Jurkat, Clone E6-1 (cell line): ENCODE data around the gene PXK. TPM values are rescaled to one million over a fixed set of nuclear protein-coding genes. Genes with fewer than 3 reads are reported as not detected.
"Not testable (repeated sequence)": the region's sequence is repeated elsewhere in the genome, so short reads cannot be mapped to it uniquely, and the experiment has no call there.

Experiments used
- DNase-seq: peaks from one replicate; pipeline ENCODE4 v3.0.0-alpha.2; 2011; ENCODE audit warnings: low read depth, low spot score
- H3K4me3 ChIP-seq: 2 replicates; pipeline ENCODE4 v1.5.1; 2011; ENCODE audit warnings: mild to moderate bottlenecking, low read length, control low read depth, moderate library complexity
- polyA plus RNA-seq: library from polyadenylated mRNA; unstranded; fragments of >200 nt; gene quantifications from one replicate; pipeline ENCODE4 v1.2.1, GENCODE V29; 2012; ENCODE audit warnings: missing spikeins; ENCODE audit not compliant: insufficient read length, insufficient read depth

PXK gene
- polyA plus RNA-seq = 54.1 TPM

- peak within 1 kb of the TSS; percentile 60 for H3K4me3 ChIP-seq
- no peak for DNase-seq
Observed at GRCh38 chr3:58332575-58333188, at the start of gene PXK. PXK (plus strand) TSS chr3:58332892; CDS start chr3:58332989, 97 bp downstream.

GRCh38 chr3:58285334-58285733 lies 47.4 kb upstream of the PXK start:
- no peak for DNase-seq
- H3K4me3 ChIP-seq = no peak overlapping the region

- no peak for DNase-seq
- no peak overlapping the region for H3K4me3 ChIP-seq
Observed at GRCh38 chr3:58287354-58287753, 45.3 kb upstream of the PXK start.

GRCh38 chr3:58288011-58288728 lies 44.5 kb upstream of the PXK start:
- no peak overlapping the region for H3K4me3 ChIP-seq
- DNase-seq = no peak

GRCh38 chr3:58288964-58289613 lies 43.6 kb upstream of the PXK start:
- not testable (repeated sequence) for H3K4me3 ChIP-seq, DNase-seq

GRCh38 chr3:58290446-58290845 lies 42.2 kb upstream of the PXK start:
- not testable (repeated sequence) for H3K4me3 ChIP-seq, DNase-seq

GRCh38 chr3:58291671-58292338 lies 40.9 kb upstream of the PXK start:
- DNase-seq = no peak

GRCh38 chr3:58292866-58293265 lies 39.8 kb upstream of the PXK start:
- no peak for DNase-seq
- H3K4me3 ChIP-seq = no peak overlapping the region

More at GRCh38 chr3:58291671-58292338, 40.9 kb upstream of the PXK start:
- H3K4me3 ChIP-seq = no peak overlapping the region

GRCh38 chr3:58293516-58293915 lies 39.2 kb upstream of the PXK start:
- H3K4me3 ChIP-seq = no peak overlapping the region
- DNase-seq = no peak

- no peak for DNase-seq
- no peak overlapping the region for H3K4me3 ChIP-seq
Observed at GRCh38 chr3:58296269-58296668, 36.4 kb upstream of the PXK start.

- no peak overlapping the region for H3K4me3 ChIP-seq
- DNase-seq = no peak
Observed at GRCh38 chr3:58296843-58297242, 35.8 kb upstream of the PXK start.

- no peak for DNase-seq
- H3K4me3 ChIP-seq = no peak overlapping the region
Observed at GRCh38 chr3:58298190-58298589, 34.5 kb upstream of the PXK start.

GRCh38 chr3:58299075-58299474 lies 33.6 kb upstream of the PXK start:
- no peak for DNase-seq
- H3K4me3 ChIP-seq = no peak overlapping the region

GRCh38 chr3:58299839-58300516 lies 32.7 kb upstream of the PXK start:
- no peak for DNase-seq
- no peak overlapping the region for H3K4me3 ChIP-seq

- peak; percentile 96 for DNase-seq
- peak within 1 kb of the TSS; percentile 97 for H3K4me3 ChIP-seq
Observed at GRCh38 chr3:58305882-58306711, 26.6 kb upstream of the PXK start, which contains the start of the genes HTD2 and RPP14. HTD2 (plus strand) TSS chr3:58306520; CDS start chr3:58317614, 11,094 bp downstream. RPP14 (plus strand) TSS chr3:58306245; CDS start chr3:58310330, 4,085 bp downstream.

- DNase-seq = peak; percentile 71
- peak overlapping the region; percentile 97 for H3K4me3 ChIP-seq
Observed at GRCh38 chr3:58307639-58308215, 25.0 kb upstream of the PXK start.

- no peak for DNase-seq
- no peak overlapping the region for H3K4me3 ChIP-seq
Observed at GRCh38 chr3:58308728-58309127, 24.0 kb upstream of the PXK start.

- H3K4me3 ChIP-seq = no peak overlapping the region
- no peak for DNase-seq
Observed at GRCh38 chr3:58317811-58318210, 14.9 kb upstream of the PXK start.
